HEK293 (cell line): ENCODE data around the gene LOXL4.

Experiments
- CTCF ChIP-seq: fragments of 450-650 bp; formaldehyde crosslinking; IDR thresholded peaks from 2 replicates; pipeline ENCODE4 v1.5.1; 2016; ENCODE audit warnings: missing biosample characterization, missing genetic modification characterization
- MYNN ChIP-seq: fragments of 450-650 bp; formaldehyde crosslinking; IDR thresholded peaks from 2 replicates; pipeline ENCODE4 v1.5.1; 2016; ENCODE audit warnings: missing biosample characterization, missing genetic modification characterization, borderline replicate concordance
- ZNF184 ChIP-seq: fragments of 450-650 bp; IDR thresholded peaks from 2 replicates; pipeline ENCODE4 v1.5.1; 2018; ENCODE audit warnings: missing biosample characterization, mild to moderate bottlenecking, missing genetic modification characterization
- ZNF274 ChIP-seq, 2 experiments: fragments of 200-500 bp in 1 of 2; fragments of 450-650 bp in 1 of 2; sonication (Bioruptor generic) in 1 of 2; formaldehyde crosslinking in 1 of 2; IDR thresholded peaks; 2 replicates each; pipeline versions ENCODE4 v1.5.1 to v1.6.1; 2014 to 2016; ENCODE audit warnings: borderline replicate concordance in 1 of 2, inconsistent platforms in 1 of 2, low read length in 1 of 2, missing biosample characterization in 1 of 2, missing genetic modification characterization in 1 of 2
- ZNF302 ChIP-seq: fragments of 450-650 bp; formaldehyde crosslinking; IDR thresholded peaks from 2 replicates; pipeline ENCODE4 v1.5.1; 2016; ENCODE audit warnings: missing biosample characterization, missing genetic modification characterization, low read depth
- ZNF354C ChIP-seq: fragments of 450-650 bp; formaldehyde crosslinking; IDR thresholded peaks from 2 replicates; pipeline ENCODE4 v1.5.1; 2016; ENCODE audit warnings: missing biosample characterization, missing genetic modification characterization, low read depth, borderline replicate concordance
- ZNF549 ChIP-seq: fragments of 450-650 bp; IDR thresholded peaks from 2 replicates; pipeline ENCODE4 v1.5.1; 2018; ENCODE audit warnings: missing biosample characterization, missing genetic modification characterization, mild to moderate bottlenecking, inconsistent platforms, moderate library complexity
- ZNF626 ChIP-seq: fragments of 450-650 bp; sonication (Bioruptor Pico); formaldehyde crosslinking; IDR thresholded peaks from 2 replicates; pipeline ENCODE4 v1.5.1; 2018; ENCODE audit warnings: missing biosample characterization, missing genetic modification characterization, inconsistent platforms
- ZNF704 ChIP-seq: fragments of 450-650 bp; formaldehyde crosslinking; IDR thresholded peaks from 2 replicates; pipeline ENCODE4 v1.5.1; 2016; ENCODE audit warnings: missing biosample characterization, missing genetic modification characterization
- ZNF747 ChIP-seq: fragments of 450-650 bp; formaldehyde crosslinking; IDR thresholded peaks from 2 replicates; pipeline ENCODE4 v1.5.1; 2016; ENCODE audit warnings: missing biosample characterization, missing genetic modification characterization
- ZNF777 ChIP-seq: fragments of 450-650 bp; formaldehyde crosslinking; IDR thresholded peaks from 2 replicates; pipeline ENCODE4 v1.5.1; 2017; ENCODE audit warnings: missing biosample characterization, missing genetic modification characterization, borderline replicate concordance
- TF ChIP-seq, protein P1 (sequence below): fragments of 450-650 bp; formaldehyde crosslinking; IDR thresholded peaks from 2 replicates; pipeline ENCODE4 v1.5.1; 2017; ENCODE audit warnings: missing biosample characterization, mild to moderate bottlenecking, missing genetic modification characterization, moderate library complexity
- TF ChIP-seq, protein P2 (sequence below): fragments of 450-650 bp; formaldehyde crosslinking; IDR thresholded peaks from 2 replicates; pipeline ENCODE4 v1.5.1; 2016; ENCODE audit warnings: missing biosample characterization, missing genetic modification characterization

DNA sequence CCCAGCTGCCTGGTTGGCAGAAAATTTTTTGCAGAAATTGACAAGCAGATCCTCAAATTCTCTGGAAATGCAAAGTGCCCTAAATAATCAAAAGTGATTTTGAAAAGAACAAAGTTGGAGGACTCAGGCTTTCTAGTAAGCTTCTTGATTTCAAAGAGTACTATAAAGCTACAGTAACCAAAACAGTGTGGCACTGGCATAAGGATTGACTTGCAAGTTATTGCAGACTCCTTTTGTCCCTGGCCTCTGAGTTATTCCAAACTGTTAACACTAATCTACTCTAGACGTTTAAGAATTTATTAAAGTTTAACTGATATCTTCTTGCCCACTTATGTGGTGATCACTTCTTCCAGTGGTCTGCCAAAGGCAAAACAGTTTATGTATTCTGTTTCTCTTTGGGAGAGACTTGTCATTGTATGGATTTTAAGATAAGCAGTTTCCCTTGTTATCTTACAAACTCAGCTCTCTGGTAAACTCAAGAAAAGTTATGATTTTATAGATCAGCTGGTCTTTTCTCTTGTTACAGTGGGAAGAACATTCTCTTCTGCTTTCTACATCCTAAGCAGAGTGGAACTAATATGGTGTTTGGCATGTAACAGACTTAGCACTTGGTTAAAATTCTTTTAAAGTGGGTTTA is 41.4 kb downstream of the LOXL4 start:
- TF ChIP-seq ZNF184 (tag by site-specific recombination) = no peak
- TF ChIP-seq, protein P1, sequence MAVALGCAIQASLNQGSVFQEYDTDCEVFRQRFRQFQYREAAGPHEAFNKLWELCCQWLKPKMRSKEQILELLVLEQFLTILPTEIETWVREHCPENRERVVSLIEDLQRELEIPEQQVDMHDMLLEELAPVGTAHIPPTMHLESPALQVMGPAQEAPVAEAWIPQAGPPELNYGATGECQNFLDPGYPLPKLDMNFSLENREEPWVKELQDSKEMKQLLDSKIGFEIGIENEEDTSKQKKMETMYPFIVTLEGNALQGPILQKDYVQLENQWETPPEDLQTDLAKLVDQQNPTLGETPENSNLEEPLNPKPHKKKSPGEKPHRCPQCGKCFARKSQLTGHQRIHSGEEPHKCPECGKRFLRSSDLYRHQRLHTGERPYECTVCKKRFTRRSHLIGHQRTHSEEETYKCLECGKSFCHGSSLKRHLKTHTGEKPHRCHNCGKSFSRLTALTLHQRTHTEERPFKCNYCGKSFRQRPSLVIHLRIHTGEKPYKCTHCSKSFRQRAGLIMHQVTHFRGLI (tag by site-specific recombination) = no peak
- no peak for TF ChIP-seq CTCF (tag by site-specific recombination)
- no peak for TF ChIP-seq ZNF704
- no peak for TF ChIP-seq ZNF777 (tag by site-specific recombination)
- TF ChIP-seq ZNF626 (tag by site-specific recombination) = no peak
- no peak for TF ChIP-seq ZNF274 (IDR thresholded peaks at IDR 0.05; ENCODE audit: low read length)
- no peak for TF ChIP-seq ZNF274 (tag by site-specific recombination; IDR thresholded peaks at IDR 0.05; ENCODE audit: borderline replicate concordance)
- TF ChIP-seq, protein P2, sequence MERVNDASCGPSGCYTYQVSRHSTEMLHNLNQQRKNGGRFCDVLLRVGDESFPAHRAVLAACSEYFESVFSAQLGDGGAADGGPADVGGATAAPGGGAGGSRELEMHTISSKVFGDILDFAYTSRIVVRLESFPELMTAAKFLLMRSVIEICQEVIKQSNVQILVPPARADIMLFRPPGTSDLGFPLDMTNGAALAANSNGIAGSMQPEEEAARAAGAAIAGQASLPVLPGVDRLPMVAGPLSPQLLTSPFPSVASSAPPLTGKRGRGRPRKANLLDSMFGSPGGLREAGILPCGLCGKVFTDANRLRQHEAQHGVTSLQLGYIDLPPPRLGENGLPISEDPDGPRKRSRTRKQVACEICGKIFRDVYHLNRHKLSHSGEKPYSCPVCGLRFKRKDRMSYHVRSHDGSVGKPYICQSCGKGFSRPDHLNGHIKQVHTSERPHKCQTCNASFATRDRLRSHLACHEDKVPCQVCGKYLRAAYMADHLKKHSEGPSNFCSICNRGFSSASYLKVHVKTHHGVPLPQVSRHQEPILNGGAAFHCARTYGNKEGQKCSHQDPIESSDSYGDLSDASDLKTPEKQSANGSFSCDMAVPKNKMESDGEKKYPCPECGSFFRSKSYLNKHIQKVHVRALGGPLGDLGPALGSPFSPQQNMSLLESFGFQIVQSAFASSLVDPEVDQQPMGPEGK (tag by site-specific recombination) = no peak
- TF ChIP-seq ZNF302 (tag by site-specific recombination) = no peak
- no peak for TF ChIP-seq MYNN (tag by site-specific recombination)
- no peak for TF ChIP-seq ZNF747
- no peak for TF ChIP-seq ZNF549 (tag by site-specific recombination)
- TF ChIP-seq ZNF354C (tag by site-specific recombination) = no peak
